Neural cell (in vitro differentiated cells): ENCODE results near the gene PAMR1.

Experiments
- TF ChIP-seq, protein P1 (sequence below): fragments of 450-650 bp; IDR thresholded peaks from 2 replicates; pipeline ENCODE4 v1.5.1; 2014; ENCODE audit warnings: antibody characterized with exemption, mild to moderate bottlenecking, moderate library complexity; ENCODE audit not compliant: poor library complexity, severe bottlenecking
- TF ChIP-seq, protein P2 (sequence below): IDR thresholded peaks from 2 replicates; pipeline ENCODE4 v1.6.1; 2012; ENCODE audit warnings: borderline replicate concordance

DNA sequence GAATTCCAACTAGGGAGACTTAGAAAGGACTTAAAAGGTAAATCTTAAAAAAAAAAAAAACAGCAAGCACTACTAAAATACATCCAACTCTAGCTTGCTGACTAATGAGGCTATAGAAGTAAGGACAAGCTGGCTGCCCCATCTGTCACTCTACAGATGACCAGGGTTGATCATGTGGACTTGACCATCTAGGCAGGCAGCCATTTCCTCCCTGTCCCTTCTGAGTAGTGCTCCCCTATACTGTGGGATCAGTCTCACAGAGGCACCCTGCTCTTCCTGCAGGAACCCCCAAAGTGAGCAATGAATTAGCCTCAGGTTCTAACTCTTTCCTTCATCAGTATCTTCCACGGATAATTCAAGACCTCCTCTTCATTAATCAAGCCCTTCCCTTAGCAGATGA lies 118.4 kb downstream of the PAMR1 start:
- TF ChIP-seq, protein P1, sequence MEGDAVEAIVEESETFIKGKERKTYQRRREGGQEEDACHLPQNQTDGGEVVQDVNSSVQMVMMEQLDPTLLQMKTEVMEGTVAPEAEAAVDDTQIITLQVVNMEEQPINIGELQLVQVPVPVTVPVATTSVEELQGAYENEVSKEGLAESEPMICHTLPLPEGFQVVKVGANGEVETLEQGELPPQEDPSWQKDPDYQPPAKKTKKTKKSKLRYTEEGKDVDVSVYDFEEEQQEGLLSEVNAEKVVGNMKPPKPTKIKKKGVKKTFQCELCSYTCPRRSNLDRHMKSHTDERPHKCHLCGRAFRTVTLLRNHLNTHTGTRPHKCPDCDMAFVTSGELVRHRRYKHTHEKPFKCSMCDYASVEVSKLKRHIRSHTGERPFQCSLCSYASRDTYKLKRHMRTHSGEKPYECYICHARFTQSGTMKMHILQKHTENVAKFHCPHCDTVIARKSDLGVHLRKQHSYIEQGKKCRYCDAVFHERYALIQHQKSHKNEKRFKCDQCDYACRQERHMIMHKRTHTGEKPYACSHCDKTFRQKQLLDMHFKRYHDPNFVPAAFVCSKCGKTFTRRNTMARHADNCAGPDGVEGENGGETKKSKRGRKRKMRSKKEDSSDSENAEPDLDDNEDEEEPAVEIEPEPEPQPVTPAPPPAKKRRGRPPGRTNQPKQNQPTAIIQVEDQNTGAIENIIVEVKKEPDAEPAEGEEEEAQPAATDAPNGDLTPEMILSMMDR: no peak
- TF ChIP-seq, protein P2, sequence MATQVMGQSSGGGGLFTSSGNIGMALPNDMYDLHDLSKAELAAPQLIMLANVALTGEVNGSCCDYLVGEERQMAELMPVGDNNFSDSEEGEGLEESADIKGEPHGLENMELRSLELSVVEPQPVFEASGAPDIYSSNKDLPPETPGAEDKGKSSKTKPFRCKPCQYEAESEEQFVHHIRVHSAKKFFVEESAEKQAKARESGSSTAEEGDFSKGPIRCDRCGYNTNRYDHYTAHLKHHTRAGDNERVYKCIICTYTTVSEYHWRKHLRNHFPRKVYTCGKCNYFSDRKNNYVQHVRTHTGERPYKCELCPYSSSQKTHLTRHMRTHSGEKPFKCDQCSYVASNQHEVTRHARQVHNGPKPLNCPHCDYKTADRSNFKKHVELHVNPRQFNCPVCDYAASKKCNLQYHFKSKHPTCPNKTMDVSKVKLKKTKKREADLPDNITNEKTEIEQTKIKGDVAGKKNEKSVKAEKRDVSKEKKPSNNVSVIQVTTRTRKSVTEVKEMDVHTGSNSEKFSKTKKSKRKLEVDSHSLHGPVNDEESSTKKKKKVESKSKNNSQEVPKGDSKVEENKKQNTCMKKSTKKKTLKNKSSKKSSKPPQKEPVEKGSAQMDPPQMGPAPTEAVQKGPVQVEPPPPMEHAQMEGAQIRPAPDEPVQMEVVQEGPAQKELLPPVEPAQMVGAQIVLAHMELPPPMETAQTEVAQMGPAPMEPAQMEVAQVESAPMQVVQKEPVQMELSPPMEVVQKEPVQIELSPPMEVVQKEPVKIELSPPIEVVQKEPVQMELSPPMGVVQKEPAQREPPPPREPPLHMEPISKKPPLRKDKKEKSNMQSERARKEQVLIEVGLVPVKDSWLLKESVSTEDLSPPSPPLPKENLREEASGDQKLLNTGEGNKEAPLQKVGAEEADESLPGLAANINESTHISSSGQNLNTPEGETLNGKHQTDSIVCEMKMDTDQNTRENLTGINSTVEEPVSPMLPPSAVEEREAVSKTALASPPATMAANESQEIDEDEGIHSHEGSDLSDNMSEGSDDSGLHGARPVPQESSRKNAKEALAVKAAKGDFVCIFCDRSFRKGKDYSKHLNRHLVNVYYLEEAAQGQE: no peak
